HG02981 (cell line): Measurements from ENCODE around the gene MBD2.

ENCODE experiments used
- ATAC-seq: cut with Tn5 transposase; IDR thresholded peaks from one replicate; pipeline ENCODE4 v1.9.1; 2021; ENCODE audit warnings: mild to moderate bottlenecking, moderate library complexity; ENCODE audit not compliant: unreplicated experiment

The MBD2 gene

DNA sequence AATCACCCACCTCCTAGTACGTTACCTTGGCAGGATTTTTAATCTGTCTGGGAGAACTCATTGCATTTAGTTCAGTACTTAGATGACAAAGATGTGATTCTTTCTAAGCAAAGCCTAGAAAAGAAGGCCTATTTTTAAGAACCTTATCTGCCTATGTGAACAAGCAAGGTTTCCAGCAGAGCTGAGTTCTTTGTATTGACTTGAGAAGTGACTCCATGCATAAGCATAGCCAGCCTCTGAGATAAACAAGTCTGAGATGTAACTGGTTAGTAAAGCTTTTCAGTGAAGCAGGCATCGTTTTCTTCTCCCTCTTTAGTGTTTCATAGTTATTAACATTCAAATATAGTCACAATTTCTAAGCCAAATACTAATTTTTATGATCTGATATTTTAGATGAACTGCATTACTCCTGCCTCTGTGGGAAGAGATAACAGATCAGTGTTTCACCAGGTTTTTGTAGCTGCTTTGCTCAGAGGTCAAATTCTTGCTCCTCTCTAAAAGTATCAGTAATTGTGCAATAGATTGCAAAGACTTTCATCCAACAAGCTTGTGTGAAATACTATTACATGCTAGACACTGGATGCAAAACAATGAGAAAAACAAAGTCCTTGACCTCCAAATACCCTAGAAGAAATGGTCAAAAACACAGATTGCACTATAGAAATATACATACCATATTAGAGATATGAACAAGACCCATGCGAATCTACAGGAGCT is 107.8 kb downstream of the MBD2 start:
- ATAC-seq, result no peak

DNA sequence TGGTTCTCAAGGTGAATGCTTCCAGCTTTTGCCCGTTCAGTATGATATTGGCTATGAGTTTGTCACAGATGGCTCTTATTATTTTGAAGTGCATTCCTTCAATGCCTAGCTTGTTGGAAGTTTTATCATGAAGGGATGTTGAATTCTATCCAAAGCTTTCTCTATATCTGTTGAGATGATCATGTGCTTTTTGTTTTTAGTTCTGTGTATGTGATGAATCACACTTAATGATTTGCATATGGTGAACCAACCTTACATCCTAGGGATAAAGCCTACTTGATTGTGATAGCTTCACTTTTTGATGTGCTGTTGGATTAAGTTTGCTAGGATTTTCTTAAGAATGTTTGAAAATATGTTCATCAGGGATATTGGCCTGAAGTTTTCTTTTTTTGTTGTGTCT is 112.1 kb downstream of the MBD2 start:
- no peak for ATAC-seq

DNA sequence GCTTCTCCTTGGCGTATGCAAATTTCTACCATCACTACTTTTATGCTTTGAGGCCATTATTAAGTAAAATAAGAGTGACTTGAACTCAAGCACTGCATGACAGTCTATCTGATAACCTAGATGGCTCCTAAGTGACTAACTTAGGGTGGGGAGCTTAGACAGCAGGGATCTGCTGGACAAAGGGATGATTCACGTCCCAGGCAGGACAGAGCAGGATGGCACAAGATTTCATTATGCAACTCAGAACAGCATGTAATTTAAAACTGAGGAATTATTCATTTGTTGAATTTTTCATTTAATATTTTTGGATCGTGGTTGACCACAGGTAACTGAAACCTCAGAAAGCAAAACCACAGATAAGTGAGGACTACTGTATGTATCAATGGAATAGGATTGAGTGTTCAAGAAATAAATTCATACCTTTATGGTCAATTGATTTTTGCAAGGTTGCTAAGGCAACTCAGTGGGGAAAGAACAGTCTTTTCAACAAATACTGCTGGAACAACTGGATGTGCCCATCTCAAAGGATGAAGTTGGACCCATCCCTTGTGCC is 115.3 kb downstream of the MBD2 start:
- ATAC-seq, result no peak

DNA sequence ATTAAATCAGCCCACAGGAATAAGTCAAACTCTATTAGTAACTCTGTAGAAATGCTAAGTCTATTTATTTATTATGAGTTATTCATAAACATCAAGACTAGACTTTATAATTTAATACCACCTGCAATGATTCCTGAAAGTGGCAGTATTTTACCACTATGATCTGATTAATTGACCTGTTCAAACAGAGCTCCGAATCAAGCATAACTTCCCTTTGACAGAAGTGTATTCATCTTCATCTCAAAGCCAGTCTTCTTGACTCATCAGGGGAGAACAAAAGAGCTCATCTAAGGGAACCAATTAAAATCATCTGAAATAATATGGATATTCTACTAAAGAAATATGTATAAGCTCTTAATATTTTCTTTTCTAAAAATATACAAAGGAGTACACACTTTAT is 122.3 kb downstream of the MBD2 start:
- ATAC-seq, result no peak
